Ishikawa (cell line): ENCODE results near the gene OSBPL10.

Source experiments
- CEBPB ChIP-seq: IDR thresholded peaks from 2 replicates; pipeline ENCODE4 v1.6.1; 2012
- CREB1 ChIP-seq: IDR thresholded peaks from 2 replicates; pipeline ENCODE4 v1.6.1; 2012; ENCODE audit warnings: low read depth
- EGR1 ChIP-seq: IDR thresholded peaks from 2 replicates; pipeline ENCODE4 v1.6.1; 2012
- EP300 ChIP-seq: IDR thresholded peaks from 2 replicates; pipeline ENCODE4 v1.6.1; 2012; ENCODE audit warnings: borderline replicate concordance
- FOXM1 ChIP-seq: IDR thresholded peaks from 2 replicates; pipeline ENCODE4 v1.6.1; 2012; ENCODE audit warnings: low read depth, borderline replicate concordance
- MAX ChIP-seq: IDR thresholded peaks from 2 replicates; pipeline ENCODE4 v1.6.1; 2012
- NFIC ChIP-seq: IDR thresholded peaks from 2 replicates; pipeline ENCODE4 v1.6.1; 2012
- RAD21 ChIP-seq: IDR thresholded peaks from 2 replicates; pipeline ENCODE4 v1.6.1; 2012; ENCODE audit warnings: low read depth
- REST ChIP-seq: IDR thresholded peaks from 2 replicates; pipeline ENCODE4 v1.6.1; 2012; ENCODE audit warnings: low read depth, mild to moderate bottlenecking
- TAF1 ChIP-seq: IDR thresholded peaks from 2 replicates; pipeline ENCODE4 v1.6.1; 2012; ENCODE audit warnings: low read depth, mild to moderate bottlenecking
- TCF12 ChIP-seq: IDR thresholded peaks from 2 replicates; pipeline ENCODE4 v1.6.1; 2012; ENCODE audit warnings: low read depth
- TEAD4 ChIP-seq: IDR thresholded peaks from 2 replicates; pipeline ENCODE4 v1.6.1; 2012
- USF1 ChIP-seq: IDR thresholded peaks from 2 replicates; pipeline ENCODE4 v1.6.1; 2012
- YY1 ChIP-seq: IDR thresholded peaks from 2 replicates; pipeline ENCODE4 v1.6.1; 2012; ENCODE audit warnings: low read depth
- ZBTB7A ChIP-seq: IDR thresholded peaks from 2 replicates; pipeline ENCODE4 v1.6.1; 2012; ENCODE audit warnings: low read depth

Gene OSBPL10

DNA sequence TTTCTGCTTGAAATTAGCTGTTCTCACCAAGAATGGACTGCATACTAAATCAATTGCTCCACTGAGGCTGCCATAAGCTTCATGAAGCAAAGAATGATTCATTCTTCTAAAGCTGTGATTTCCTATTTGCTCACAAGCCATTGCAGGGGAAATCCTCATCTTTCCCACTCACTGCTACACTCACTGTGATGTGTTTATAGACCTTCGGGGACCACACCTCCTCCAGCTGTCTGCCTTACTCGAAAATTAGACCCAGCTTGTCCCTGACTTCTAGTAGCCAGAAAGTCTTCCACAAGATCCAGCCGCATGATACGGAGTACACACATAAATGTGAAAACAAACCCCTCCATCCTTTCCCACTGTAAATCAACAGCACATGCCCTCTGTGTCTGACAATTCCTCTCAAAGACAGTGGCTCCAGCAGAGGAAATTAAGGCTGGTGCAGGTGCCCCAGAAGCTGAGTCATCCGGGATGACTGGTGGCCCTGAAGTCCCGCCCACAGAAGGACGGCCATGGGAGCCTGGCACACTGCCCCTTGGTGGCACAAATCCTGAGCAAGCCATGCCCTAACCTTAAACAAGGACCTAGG, 276.4 kb downstream of the OSBPL10 start:
- TF ChIP-seq MAX (no peak), CREB1 (no peak), EGR1 (no peak), REST (no peak), NFIC (0 out of 2 replicates have a peak, but pooled peaks have one; percentile 18), TAF1 (no peak)

- TF ChIP-seq EGR1 = no peak
- TF ChIP-seq USF1 = no peak
- no peak for TF ChIP-seq MAX
- TF ChIP-seq FOXM1 = no peak
- no peak for TF ChIP-seq RAD21
- no peak for TF ChIP-seq TCF12
- no peak for TF ChIP-seq ZBTB7A
- no peak for TF ChIP-seq EP300
- TF ChIP-seq YY1 = no peak
- TF ChIP-seq REST = no peak
- no peak for TF ChIP-seq CEBPB
- TF ChIP-seq NFIC = no peak
- TF ChIP-seq TEAD4 = no peak
- TF ChIP-seq TAF1 = no peak
- TF ChIP-seq CREB1 = no peak
Observed at GRCh38 chr3:31704156-31704555, 276.9 kb downstream of the OSBPL10 start.

GRCh38 chr3:31701286-31701685, 279.8 kb downstream of the OSBPL10 start:
- TF ChIP-seq REST = no peak
- no peak for TF ChIP-seq CEBPB
- no peak for TF ChIP-seq FOXM1
- no peak for TF ChIP-seq EP300
- no peak for TF ChIP-seq EGR1
- no peak for TF ChIP-seq USF1
- TF ChIP-seq RAD21 = no peak
- no peak for TF ChIP-seq NFIC
- no peak for TF ChIP-seq CREB1

- TF ChIP-seq CEBPB (no peak), TAF1 (no peak), CREB1 (no peak), YY1 (no peak), TEAD4 (no peak), EP300 (no peak), USF1 (no peak)
Observed at GRCh38 chr3:31699309-31699953, 281.6 kb downstream of the OSBPL10 start.
